Neural progenitor cell (in vitro differentiated cells): ENCODE measurements around the gene RAB3D.

Experiments used
- EZH2phosphoT487 ChIP-seq: fragments of 200-600 bp; sonication (generic); IDR thresholded peaks from 2 replicates; pipeline ENCODE4 v1.6.1; 2017; ENCODE audit warnings: antibody characterized with exemption
- TF ChIP-seq, protein P1 (sequence below): fragments of 200-600 bp; sonication (generic); IDR thresholded peaks from 2 replicates; pipeline ENCODE4 v1.5.1; 2017; ENCODE audit warnings: antibody characterized with exemption, mild to moderate bottlenecking

DNA sequence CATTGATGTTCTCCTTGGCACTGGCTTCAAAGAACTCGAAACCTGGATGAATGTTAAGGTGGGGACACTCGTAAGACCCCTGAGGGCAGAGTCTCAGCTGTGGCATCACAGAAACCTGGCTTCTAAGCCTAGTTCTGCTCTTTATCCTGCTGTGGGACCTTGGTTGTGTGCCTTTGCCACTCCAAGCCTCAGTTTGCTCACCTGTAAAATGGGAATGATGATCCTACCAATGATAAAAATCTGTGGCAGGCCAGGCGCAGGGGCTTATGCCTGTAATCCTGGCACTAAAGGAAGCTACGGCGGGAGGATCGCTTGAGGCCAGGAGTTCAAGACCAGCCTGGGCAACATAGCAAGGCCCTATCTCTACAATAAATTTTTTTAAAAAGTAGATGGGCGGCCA lies 13.9 kb downstream of the RAB3D start:
- TF ChIP-seq, protein P1, sequence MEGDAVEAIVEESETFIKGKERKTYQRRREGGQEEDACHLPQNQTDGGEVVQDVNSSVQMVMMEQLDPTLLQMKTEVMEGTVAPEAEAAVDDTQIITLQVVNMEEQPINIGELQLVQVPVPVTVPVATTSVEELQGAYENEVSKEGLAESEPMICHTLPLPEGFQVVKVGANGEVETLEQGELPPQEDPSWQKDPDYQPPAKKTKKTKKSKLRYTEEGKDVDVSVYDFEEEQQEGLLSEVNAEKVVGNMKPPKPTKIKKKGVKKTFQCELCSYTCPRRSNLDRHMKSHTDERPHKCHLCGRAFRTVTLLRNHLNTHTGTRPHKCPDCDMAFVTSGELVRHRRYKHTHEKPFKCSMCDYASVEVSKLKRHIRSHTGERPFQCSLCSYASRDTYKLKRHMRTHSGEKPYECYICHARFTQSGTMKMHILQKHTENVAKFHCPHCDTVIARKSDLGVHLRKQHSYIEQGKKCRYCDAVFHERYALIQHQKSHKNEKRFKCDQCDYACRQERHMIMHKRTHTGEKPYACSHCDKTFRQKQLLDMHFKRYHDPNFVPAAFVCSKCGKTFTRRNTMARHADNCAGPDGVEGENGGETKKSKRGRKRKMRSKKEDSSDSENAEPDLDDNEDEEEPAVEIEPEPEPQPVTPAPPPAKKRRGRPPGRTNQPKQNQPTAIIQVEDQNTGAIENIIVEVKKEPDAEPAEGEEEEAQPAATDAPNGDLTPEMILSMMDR, result no peak
- no peak for TF ChIP-seq EZH2phosphoT487
